ENCODE measurements around the gene BAG5.

Gene BAG5

GRCh38 chr14:103518422-103519042 is 43.9 kb downstream of the BAG5 start:
- TF ChIP-seq FOXM1 (IDR thresholded peaks at IDR 0.05; ENCODE audit: borderline replicate concordance) (peak; percentile 74; the same call in 1 of the 2 replicates), L3MBTL2 (conservative IDR thresholded peaks at IDR 0.05) (no peak), FOXA1 (IDR thresholded peaks at IDR 0.05) (no peak), SP1 (IDR thresholded peaks at IDR 0.05) (no peak)
- CTCF ChIA-PET: interaction anchor here (0.5 to 3.5 kb wide), 16 partner anchors 8 to 382 kb away, joined by 3 to 26 read pairs (median 4); partner anchors contain the start of genes BAG5 and TRMT61A
- POLR2A ChIA-PET: interaction anchor here (1.0 to 6.5 kb wide), 7 partner anchors 13 to 34 kb away, joined by 3 to 83 read pairs (median 7); partner anchors contain the start of gene TRMT61A
- DNase-seq (ENCODE audit: extremely low spot score): peak; percentile 74

- DNase-seq (ENCODE audit: extremely low spot score): no peak
- CTCF ChIA-PET: interaction anchor here (0.7 to 3.5 kb wide), 11 partner anchors 7 to 175 kb away, joined by 3 to 26 read pairs (median 4); partner anchors contain the start of gene TRMT61A
- TF ChIP-seq LEF1 (IDR thresholded peaks at IDR 0.05; ENCODE audit: borderline replicate concordance): no peak
- TF ChIP-seq FOXM1 (IDR thresholded peaks at IDR 0.05; ENCODE audit: borderline replicate concordance): no peak
- no peak for TF ChIP-seq FOXK2 (IDR thresholded peaks at IDR 0.05)
- TF ChIP-seq SP1 (IDR thresholded peaks at IDR 0.05): no peak
- no peak for TF ChIP-seq PKNOX1 (IDR thresholded peaks at IDR 0.05)
- TF ChIP-seq ARNT (IDR thresholded peaks at IDR 0.05): no peak
- TF ChIP-seq NFRKB (IDR thresholded peaks at IDR 0.05): no peak
- no peak for TF ChIP-seq HDGF (IDR thresholded peaks at IDR 0.05; ENCODE audit: borderline replicate concordance)
- no peak for TF ChIP-seq FOXA1 (IDR thresholded peaks at IDR 0.05)
- no peak for TF ChIP-seq TARDBP (IDR thresholded peaks at IDR 0.05)
- TF ChIP-seq CTBP1 (IDR thresholded peaks at IDR 0.05; ENCODE audit: borderline replicate concordance): no peak
- no peak for TF ChIP-seq BHLHE40 (IDR thresholded peaks at IDR 0.05; ENCODE audit: borderline replicate concordance)
- TF ChIP-seq L3MBTL2 (conservative IDR thresholded peaks at IDR 0.05): no peak
- TF ChIP-seq ELF4 (IDR thresholded peaks at IDR 0.05): no peak
- no peak for TF ChIP-seq SUZ12 (IDR thresholded peaks at IDR 0.05)
- POLR2A ChIA-PET: interaction anchor here (1.4 to 6.5 kb wide), 6 partner anchors 13 to 35 kb away, joined by 3 to 83 read pairs (median 10); partner anchors contain the start of gene TRMT61A
Observed at GRCh38 chr14:103517721-103518421, 44.6 kb downstream of the BAG5 start.

- TF ChIP-seq CTBP1 (IDR thresholded peaks at IDR 0.05; ENCODE audit: borderline replicate concordance) (no peak), SP1 (IDR thresholded peaks at IDR 0.05) (no peak), NFRKB (IDR thresholded peaks at IDR 0.05) (no peak), FOXM1 (IDR thresholded peaks at IDR 0.05; ENCODE audit: borderline replicate concordance) (no peak), BHLHE40 (IDR thresholded peaks at IDR 0.05; ENCODE audit: borderline replicate concordance) (no peak)
- DNase-seq (ENCODE audit: extremely low spot score): no peak
- POLR2A ChIA-PET: no interaction called here
- CTCF ChIA-PET: interaction anchor here (2.9 to 3.5 kb wide), 2 partner anchors 29 to 41 kb away, joined by 19 to 26 read pairs; no protein-coding TSS in a partner anchor
Observed at GRCh38 chr14:103517174-103517566, 45.3 kb downstream of the BAG5 start.

- ChIA-PET POLR2A (no interaction called here), CTCF (interaction anchor here (2.9 to 3.5 kb wide), 2 partner anchors 30 to 42 kb away, joined by 19 to 26 read pairs; no protein-coding TSS in a partner anchor)
- no peak for DNase-seq (ENCODE audit: extremely low spot score)
- TF ChIP-seq HDGF (IDR thresholded peaks at IDR 0.05; ENCODE audit: borderline replicate concordance): no peak
- TF ChIP-seq ARNT (IDR thresholded peaks at IDR 0.05): no peak
- TF ChIP-seq SUZ12 (IDR thresholded peaks at IDR 0.05): no peak
- TF ChIP-seq FOXK2 (IDR thresholded peaks at IDR 0.05): no peak
- no peak for TF ChIP-seq NFRKB (IDR thresholded peaks at IDR 0.05)
- TF ChIP-seq TARDBP (IDR thresholded peaks at IDR 0.05): no peak
- TF ChIP-seq SP1 (IDR thresholded peaks at IDR 0.05): no peak
- no peak for TF ChIP-seq CTBP1 (IDR thresholded peaks at IDR 0.05; ENCODE audit: borderline replicate concordance)
- no peak for TF ChIP-seq FOXM1 (IDR thresholded peaks at IDR 0.05; ENCODE audit: borderline replicate concordance)
Observed at GRCh38 chr14:103516426-103517173, 45.9 kb downstream of the BAG5 start.

GRCh38 chr14:103514596-103515421 is 47.6 kb downstream of the BAG5 start:
- CTCF ChIA-PET: interaction anchor here (0.6 kb wide), 1 partner anchor 386 kb away, joined by 4 read pairs; no protein-coding TSS in a partner anchor
- POLR2A ChIA-PET: no interaction called here
- no peak for TF ChIP-seq PKNOX1 (IDR thresholded peaks at IDR 0.05)
- TF ChIP-seq BHLHE40 (IDR thresholded peaks at IDR 0.05; ENCODE audit: borderline replicate concordance): no peak
- no peak for TF ChIP-seq LEF1 (IDR thresholded peaks at IDR 0.05; ENCODE audit: borderline replicate concordance)
- TF ChIP-seq ZNF384 (IDR thresholded peaks at IDR 0.05): no peak
- TF ChIP-seq FOXA1 (IDR thresholded peaks at IDR 0.05): no peak
- TF ChIP-seq ELF4 (IDR thresholded peaks at IDR 0.05): no peak
- TF ChIP-seq L3MBTL2 (conservative IDR thresholded peaks at IDR 0.05): no peak
- no peak for TF ChIP-seq SP1 (IDR thresholded peaks at IDR 0.05)
- no peak for TF ChIP-seq NFRKB (IDR thresholded peaks at IDR 0.05)
- no peak for TF ChIP-seq FOXM1 (IDR thresholded peaks at IDR 0.05; ENCODE audit: borderline replicate concordance)
- no peak for TF ChIP-seq HDGF (IDR thresholded peaks at IDR 0.05; ENCODE audit: borderline replicate concordance)
- no peak for DNase-seq (ENCODE audit: extremely low spot score)
